GM12878 (cell line): Measurements from ENCODE around the gene NHEJ1. TPM values are rescaled to one million over a fixed set of nuclear protein-coding genes. Genes with fewer than 3 reads are reported as not detected.
"Not testable (repeated sequence)": the region's sequence is repeated elsewhere in the genome, so short reads cannot be mapped to it uniquely, and the experiment has no call there.

Experiments
- ATAC-seq: fragments of 200-7000 bp; cut with Tn5 transposase; 3 replicates; pipeline ENCODE4 v1.9.1; 2020; ENCODE audit warnings: mild to moderate bottlenecking, moderate library complexity
- BruUV-seq: library from RNA; stranded (reverse); fragments of 400-500 nt; replicated peaks from 2 replicates; lab custom pipeline; 2021; lab: Mats Ljungman, UMichigan
- CTCF ChIA-PET: fragments of 300-600 bp; sonication (Branson Sonifier 250); formaldehyde crosslinking; extraction: SDS; loops from one replicate; lab custom pipeline; 2021; ENCODE audit warnings: inconsistent platforms; lab: Yijun Ruan, JAX
- POLR2A ChIA-PET: fragments of 350-600 bp; formaldehyde crosslinking; extraction: SDS; loops from one replicate; lab custom pipeline; 2021; ENCODE audit warnings: inconsistent platforms; lab: Charles Lee
- RAD21 ChIA-PET: fragments of 300-600 bp; sonication (Branson Sonifier 250); formaldehyde crosslinking; loops from one replicate; lab custom pipeline; 2023; ENCODE audit warnings: antibody characterized with exemption; ENCODE audit not compliant: unreplicated experiment; lab: Charles Lee
- SMC1A ChIA-PET: fragments of 300-600 bp; sonication (Branson Sonifier 250); formaldehyde crosslinking; loops from one replicate; lab custom pipeline; 2023; ENCODE audit not compliant: unreplicated experiment, uncharacterized antibody; lab: Charles Lee
- DNase-seq: peaks from one replicate; pipeline ENCODE4 v3.0.0-alpha.2; 2011; ENCODE audit warnings: low read depth, low spot score
- FAIRE-seq: peaks from 3 replicates; lab custom pipeline; 2011; peaks lifted over from hg19 to GRCh38; lab: Jason Lieb, UNC
- H2AFZ ChIP-seq: 2 replicates; pipeline ENCODE4 v1.6.0; 2011; ENCODE audit warnings: low read depth, low read length, control low read depth; ENCODE audit not compliant: control insufficient read depth
- H3K27ac ChIP-seq: 2 replicates; pipeline ENCODE4 v1.5.1; 2011; ENCODE audit warnings: control low read depth; ENCODE audit not compliant: control insufficient read depth, insufficient read depth
- H3K27me3 ChIP-seq, 2 experiments: replicated peaks in 1 of 2; 2 replicates each; pipeline versions ENCODE4 v1.6.0 to v1.6.1; 2011; ENCODE audit warnings: low read length in 1 of 2; ENCODE audit not compliant: control insufficient read depth in 2 of 2, insufficient read depth in 2 of 2
- H3K36me3 ChIP-seq, 2 experiments: 2 replicates each; pipeline ENCODE4 v1.5.1; 2011; ENCODE audit warnings: low read length in 1 of 2; ENCODE audit not compliant: control insufficient read depth in 2 of 2, insufficient read depth in 2 of 2
- H3K4me1 ChIP-seq: 2 replicates; pipeline ENCODE4 v1.6.1; 2011; ENCODE audit warnings: mild to moderate bottlenecking, low read length, moderate library complexity, mixed read lengths; ENCODE audit not compliant: control insufficient read depth, insufficient read depth
- H3K4me2 ChIP-seq: 2 replicates; pipeline ENCODE4 v1.6.0; 2011; ENCODE audit warnings: control low read depth; ENCODE audit not compliant: control insufficient read depth, insufficient read depth
- H3K4me3 ChIP-seq: fragments of 200-600 bp; sonication (generic); 2 replicates; pipeline ENCODE4 v1.5.1; 2016
- H3K79me2 ChIP-seq: 2 replicates; pipeline ENCODE4 v1.6.0; 2011; ENCODE audit warnings: low read length; ENCODE audit not compliant: control insufficient read depth, insufficient read depth
- H3K9ac ChIP-seq: 2 replicates; pipeline ENCODE4 v1.8.0; 2011; ENCODE audit warnings: low read length, control low read depth, mixed read lengths; ENCODE audit not compliant: control insufficient read depth, insufficient read depth
- H3K9me3 ChIP-seq: replicated peaks from 3 replicates; pipeline ENCODE4 v1.5.1; 2011; ENCODE audit warnings: mild to moderate bottlenecking, low read length; ENCODE audit not compliant: control insufficient read depth, insufficient read depth
- H4K20me1 ChIP-seq: 2 replicates; pipeline ENCODE4 v1.6.0; 2011; ENCODE audit not compliant: control insufficient read depth, insufficient read depth
- PML ChIP-seq: IDR thresholded peaks from 2 replicates; pipeline ENCODE4 v1.6.1; 2012; ENCODE audit warnings: low read length, inconsistent platforms
- TAF1 ChIP-seq: IDR thresholded peaks from 2 replicates; pipeline ENCODE4 v1.6.1; 2011; ENCODE audit warnings: mild to moderate bottlenecking, low read depth, low read length, borderline replicate concordance
- YY1 ChIP-seq: IDR thresholded peaks from 2 replicates; pipeline ENCODE4 v1.6.1; 2011; ENCODE audit warnings: low read depth, mild to moderate bottlenecking, low read length
- WGBS: methylation state at CpG from one replicate; pipeline ENCODE4 v1.1.6; 2016; ENCODE audit warnings: low lambda C conversion rate; ENCODE audit not compliant: insufficient replicate concordance, insufficient coverage; ENCODE audit errors: missing lambda C conversion rate; 5-methylcytosine and 5-hydroxymethylcytosine counted together
- in situ Hi-C: fragments of 300-500 bp; cut with MboI; formaldehyde crosslinking; loops from 9 replicates; pipeline ENCODE4 v1.14.3; 2018; ENCODE audit warnings: mixed read lengths
- intact Hi-C: fragments of 100-400 bp; cut with micrococcal nuclease; formaldehyde crosslinking; loops from one replicate; pipeline ENCODE4 v1.14.2; 2022; ENCODE audit not compliant: unreplicated experiment
- polyA plus RNA-seq, 11 experiments: library from polyadenylated mRNA; depleted of rRNA in 4 of 11; unstranded in 6 of 11; stranded (reverse) in 5 of 11; fragments of >200 nt; fragmentation: Nextera tagmentation in 4 of 11; fragmentation: Illumina TruSeq in 1 of 11; extraction: Ambion mirVana in 4 of 11; extraction: Trizol in 1 of 11; gene quantifications; 1 replicate in 1 of 11; 2 replicates in 10 of 11; pipeline versions ENCODE4 v1.2.1 to v1.2.3, GENCODE V29; 2011 to 2016; ENCODE audit warnings: inconsistent platforms in 2 of 11, missing spikeins in 2 of 11, low read depth in 1 of 11
- total RNA-seq, 4 experiments: library from RNA; depleted of rRNA in 3 of 4; stranded (reverse); fragments of >200 nt in 3 of 4; fragmentation: Illumina TruSeq in 1 of 4; extraction: Trizol in 1 of 4; gene quantifications; 2 replicates each; pipeline versions ENCODE4 v1.2.1 to v1.2.3, GENCODE V29; 2013 to 2021

The NHEJ1 gene
- total and polyA plus RNA-seq, 10 of the 15 experiments (the other 5 are each of a cell fraction or from before 2014, with no cell fraction given): 11.8 to 20.2 (median 17.0) TPM

DNA sequence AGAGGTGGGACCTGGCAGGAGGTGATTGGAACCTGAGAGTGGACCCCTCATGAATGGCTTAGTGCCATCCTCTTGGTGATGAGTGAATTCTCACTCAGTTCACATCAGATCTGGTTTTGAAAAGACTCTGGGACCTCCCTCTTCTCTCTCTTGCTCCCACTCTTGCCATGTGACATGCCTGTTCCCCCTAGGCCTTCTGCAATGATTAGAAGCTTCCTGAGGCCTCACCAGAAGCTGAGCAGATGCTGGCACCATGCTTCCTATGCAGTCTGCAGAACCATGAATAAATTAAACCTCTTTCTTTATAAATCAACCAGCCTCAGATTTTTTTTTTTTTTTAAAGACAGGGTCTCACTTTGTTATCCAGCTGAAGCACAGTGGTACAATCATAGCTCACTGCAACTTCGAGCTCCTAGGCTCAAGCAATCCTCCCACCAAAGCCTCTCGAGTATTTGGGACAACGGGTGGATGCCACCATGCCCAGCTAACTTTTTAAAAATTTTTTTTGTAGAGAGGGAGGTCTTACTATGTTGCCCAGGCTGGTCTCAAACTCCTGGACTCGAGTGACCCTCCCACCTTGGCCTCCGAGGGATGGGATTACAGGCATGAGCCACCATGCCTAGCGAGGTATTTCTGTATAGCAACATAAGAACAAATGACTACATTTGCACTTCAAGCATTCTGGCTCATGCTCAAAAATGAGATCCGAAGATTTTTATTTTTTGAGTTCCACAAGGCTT, 44.0 kb upstream of the NHEJ1 start:
- TF ChIP-seq PML: no peak
- no peak for TF ChIP-seq YY1
- TF ChIP-seq TAF1: no peak
- DNase-seq: no peak
- no peak for ATAC-seq
- ChIA-PET RAD21 (no interaction called here), SMC1A (no interaction called here), POLR2A (interaction anchor here (0.6 to 1.4 kb wide), 4 partner anchors 28 to 649 kb away, joined by 3 to 8 read pairs (median 5); partner anchors contain the start of gene CNPPD1), CTCF (interaction anchor here (0.6 to 0.8 kb wide), 3 partner anchors 28 to 297 kb away, joined by 3 to 4 read pairs (median 3); partner anchors contain the start of genes CNPPD1 and DNPEP)
- intact Hi-C loops: loop anchor here (5.0 kb wide), 1 partner anchor 73 kb away; the partner anchor contains the start of gene DNAJB2
- FAIRE-seq: no peak
- H3K27me3 ChIP-seq: no peaks in the 10 kb centered on the region
- H3K27ac ChIP-seq: no peak overlapping the region
- H4K20me1 ChIP-seq: no peaks in the 10 kb centered on the region
- H3K36me3 ChIP-seq: no peaks in the 10 kb centered on the region; a peak in 1 of 4 replicates
- H3K4me3 ChIP-seq: no peak overlapping the region
- H3K79me2 ChIP-seq: no peaks in the 10 kb centered on the region; the same call in 1 of the 2 replicates
- H2AFZ ChIP-seq: no peak overlapping the region
- H3K9ac ChIP-seq: no peak overlapping the region
- no peak overlapping the region for H3K4me2 ChIP-seq
- WGBS: 82% methylated on average over 7 of the region's 7 CpGs
- peaks cover 8% of the 10 kb centered on the region for H3K4me1 ChIP-seq
- BruUV-seq: no TSS peak
- in situ Hi-C loops: loop anchor here (5.0 kb wide), 1 partner anchor 32 kb away; the partner anchor contains the start of gene SLC23A3
- H3K9me3 ChIP-seq: no peaks in the 10 kb centered on the region

DNA sequence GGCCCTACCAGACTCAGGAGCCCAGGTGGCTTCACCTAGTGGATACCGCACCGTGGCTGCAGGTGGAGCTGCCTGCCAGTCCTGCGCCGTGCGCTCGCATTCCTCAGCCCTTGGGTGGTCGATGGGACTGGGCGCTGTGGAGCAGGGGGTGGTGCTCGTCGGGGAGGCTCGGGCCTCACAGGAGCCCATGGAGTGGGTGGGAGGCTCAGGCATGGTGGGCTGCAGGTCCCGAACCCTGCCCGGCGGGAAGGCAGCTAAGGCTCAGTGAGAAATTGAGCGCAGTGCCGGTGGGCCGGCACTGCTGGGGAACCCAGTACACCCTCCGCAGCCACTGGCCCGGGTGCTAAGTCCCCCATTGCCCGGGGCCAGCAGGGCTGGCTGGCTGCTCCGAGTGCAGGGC, 40.7 kb upstream of the NHEJ1 start:
- H3K27ac ChIP-seq, intact Hi-C loops, H3K36me3 ChIP-seq, H3K4me1 ChIP-seq, H4K20me1 ChIP-seq, FAIRE-seq, BruUV-seq, DNase-seq, H3K4me2 ChIP-seq, H3K9ac ChIP-seq, H3K79me2 ChIP-seq, ATAC-seq, in situ Hi-C loops, RAD21 ChIA-PET, H2AFZ ChIP-seq, SMC1A ChIA-PET, H3K9me3 ChIP-seq, H3K27me3 ChIP-seq, H3K4me3 ChIP-seq: not testable (repeated sequence)
- POLR2A ChIA-PET: interaction anchor here (1.1 to 1.4 kb wide), 2 partner anchors 9 to 22 kb away, joined by 3 read pairs; no protein-coding TSS in a partner anchor
- WGBS: 73% methylated on average over 21 of the region's 21 CpGs
- CTCF ChIA-PET: interaction anchor here (1.3 to 2.8 kb wide), 2 partner anchors 10 to 30 kb away, joined by 3 to 7 read pairs; no protein-coding TSS in a partner anchor

DNA sequence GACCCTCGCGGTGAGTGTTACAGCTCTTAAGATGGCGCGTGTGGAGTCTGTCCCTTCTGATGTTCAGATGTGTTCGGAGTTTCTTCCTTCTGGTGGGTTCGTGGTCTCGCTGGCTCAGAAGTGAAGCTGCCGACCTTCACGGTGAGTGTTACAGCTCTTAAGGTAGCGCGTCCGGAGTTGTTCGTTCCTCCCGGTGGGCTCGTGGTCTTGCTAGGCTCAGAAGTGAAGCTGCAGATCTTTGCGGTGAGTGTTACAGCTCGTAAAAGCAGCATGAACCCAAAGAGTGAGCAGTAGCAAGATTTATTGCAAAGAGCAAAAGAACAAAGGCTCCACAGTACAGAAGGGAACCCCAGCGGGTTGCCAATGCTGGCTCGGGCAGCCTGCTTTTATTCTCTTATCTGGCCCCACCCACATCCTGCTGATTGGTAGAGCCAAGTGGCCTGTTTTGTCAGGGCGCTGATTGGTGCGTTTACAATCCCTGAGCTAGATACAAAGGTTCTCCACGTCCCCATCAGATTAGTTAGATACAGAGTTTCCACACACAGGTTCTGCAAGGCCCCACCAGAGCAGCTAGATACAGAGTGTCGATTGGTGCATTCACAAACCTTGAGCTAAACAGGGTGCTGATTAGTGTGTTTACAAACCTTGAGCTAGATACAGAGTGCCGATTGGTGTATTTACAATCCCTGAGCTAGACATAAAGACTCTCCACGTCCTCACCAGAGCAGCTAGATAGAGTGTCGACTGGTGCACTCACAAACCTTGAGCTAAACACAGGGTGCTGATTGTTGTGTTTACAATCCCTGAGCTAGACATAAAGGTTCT, 40.1 kb upstream of the NHEJ1 start:
- CTCF ChIA-PET: interaction anchor here (1.3 to 2.8 kb wide), 2 partner anchors 9 to 29 kb away, joined by 3 to 7 read pairs; no protein-coding TSS in a partner anchor
- H3K79me2 ChIP-seq, H3K36me3 ChIP-seq, intact Hi-C loops, H2AFZ ChIP-seq, in situ Hi-C loops, H3K4me3 ChIP-seq, ATAC-seq, H3K9ac ChIP-seq, DNase-seq, H3K4me1 ChIP-seq, H4K20me1 ChIP-seq, H3K27me3 ChIP-seq, FAIRE-seq, H3K9me3 ChIP-seq, H3K4me2 ChIP-seq, H3K27ac ChIP-seq, BruUV-seq, SMC1A ChIA-PET: not testable (repeated sequence)
- WGBS: 71% methylated on average over 24 of the region's 26 CpGs
- POLR2A ChIA-PET: interaction anchor here (1.1 to 1.6 kb wide), 2 partner anchors 19 to 21 kb away, joined by 3 to 4 read pairs; no protein-coding TSS in a partner anchor
- RAD21 ChIA-PET: interaction anchor here (0.5 kb wide), 1 partner anchor 139 kb away, joined by 3 read pairs; no protein-coding TSS in a partner anchor
